ENCODE measurements around the gene ST6GALNAC1. TPM values are rescaled to one million over a fixed set of nuclear protein-coding genes. Genes with fewer than 3 reads are reported as not detected.

ST6GALNAC1 gene
- total RNA-seq, 2 experiments from 2014 or later, result 1.8 to 2.5 TPM

GRCh38 chr17:76671912-76672262, 28.3 kb upstream of the ST6GALNAC1 start:
- Histone ChIP-seq H3K4me3 (ENCODE audit: low read length) (peak overlapping the region; percentile 69), H3K4me1 (ENCODE audit: insufficient read depth, low read length) (peaks cover 30% of the 10 kb centered on the region), H3K27me3 (ENCODE audit: control insufficient read depth in 1 of 2, insufficient read depth in 2 of 2, low read length in 2 of 2) (no peaks in the 10 kb centered on the region), H3K36me3 (ENCODE audit: insufficient read depth, low read length) (no peaks in the 10 kb centered on the region), H3K27ac (ENCODE audit: low read depth in 1 of 2, low read length in 2 of 2) (peak overlapping the region; percentile 58 to 76), H3K9me3 (ENCODE audit: control insufficient read depth in 1 of 2, insufficient read depth in 1 of 2, low read length in 2 of 2) (no peaks in the 10 kb centered on the region)
- ChIA-PET CTCF (interaction anchor here (1.1 to 3.7 kb wide), 4 partner anchors 9 to 149 kb away, joined by 3 to 20 read pairs (median 9); no protein-coding TSS in a partner anchor), POLR2A (interaction anchor here (0.6 to 3.4 kb wide), 29 partner anchors 10 to 1287 kb away, joined by 3 to 19 read pairs (median 4); partner anchors contain the start of genes JMJD6, METTL23, MFSD11 and SRSF2)
- ATAC-seq (ENCODE audit: poor library complexity) (no peak), DNase-seq (no peak)
- no peaks in the 10 kb centered on the region for H3K9me3 Mint-ChIP-seq
- H3K4me3 Mint-ChIP-seq, result peak overlapping the region; percentile 88
- intact Hi-C loops (cut with DNase I, micrococcal nuclease), result loop anchor here (2.0 to 5.0 kb wide), 3 partner anchors 55 to 157 kb away; partner anchors contain the start of genes JMJD6 (in 2 of the 2) and METTL23 (in 2 of the 2)
- no peaks in the 10 kb centered on the region for H3K27me3 Mint-ChIP-seq
- no peaks in the 10 kb centered on the region for H3K36me3 Mint-ChIP-seq (ENCODE audit: low read depth)
- TF ChIP-seq CTCF (IDR thresholded peaks at IDR 0.05), result no peak
- H3K4me1 Mint-ChIP-seq (ENCODE audit: low read depth), result peaks cover 35% of the 10 kb centered on the region
- peak overlapping the region; percentile 93 for H3K27ac Mint-ChIP-seq

GRCh38 chr17:76671123-76671911, 27.8 kb upstream of the ST6GALNAC1 start:
- Histone ChIP-seq H3K4me1 (ENCODE audit: insufficient read depth, low read length) (peaks cover 30% of the 10 kb centered on the region), H3K9me3 (ENCODE audit: control insufficient read depth in 1 of 2, insufficient read depth in 1 of 2, low read length in 2 of 2) (no peaks in the 10 kb centered on the region), H3K27me3 (ENCODE audit: control insufficient read depth in 1 of 2, insufficient read depth in 2 of 2, low read length in 2 of 2) (no peaks in the 10 kb centered on the region), H3K27ac (ENCODE audit: low read depth in 1 of 2, low read length in 2 of 2) (peak overlapping the region; percentile 72 to 81), H3K36me3 (ENCODE audit: insufficient read depth, low read length) (no peaks in the 10 kb centered on the region), H3K4me3 (ENCODE audit: low read length) (peak overlapping the region; percentile 69)
- H3K36me3 Mint-ChIP-seq (ENCODE audit: low read depth), result no peaks in the 10 kb centered on the region
- H3K9me3 Mint-ChIP-seq, result no peaks in the 10 kb centered on the region
- POLR2A ChIA-PET, result interaction anchor here (0.6 to 3.4 kb wide), 28 partner anchors 10 to 1287 kb away, joined by 3 to 19 read pairs (median 4); partner anchors contain the start of genes JMJD6, METTL23, MFSD11 and SRSF2
- peak overlapping the region; percentile 88 for H3K4me3 Mint-ChIP-seq
- peak overlapping the region; percentile 93 for H3K27ac Mint-ChIP-seq
- peak; percentile 98 for ATAC-seq (ENCODE audit: poor library complexity)
- H3K4me1 Mint-ChIP-seq (ENCODE audit: low read depth), result peaks cover 35% of the 10 kb centered on the region
- no peaks in the 10 kb centered on the region for H3K27me3 Mint-ChIP-seq
- intact Hi-C loops (cut with DNase I, micrococcal nuclease), result loop anchor here (2.0 to 5.0 kb wide), 3 partner anchors 56 to 157 kb away; partner anchors contain the start of genes JMJD6 (in 2 of the 2) and METTL23 (in 2 of the 2)
- CTCF ChIA-PET, result interaction anchor here (0.9 to 3.7 kb wide), 6 partner anchors 8 to 148 kb away, joined by 3 to 20 read pairs (median 7); no protein-coding TSS in a partner anchor
- TF ChIP-seq CTCF (IDR thresholded peaks at IDR 0.05), result no peak
- DNase-seq, result peak; percentile 95 to 100 (median 98)

- Mint-ChIP-seq H3K4me1 (ENCODE audit: low read depth) (peaks cover 35% of the 10 kb centered on the region), H3K27ac (peak overlapping the region; percentile 93), H3K36me3 (ENCODE audit: low read depth) (no peaks in the 10 kb centered on the region), H3K27me3 (no peaks in the 10 kb centered on the region), H3K4me3 (peak overlapping the region; percentile 88), H3K9me3 (no peaks in the 10 kb centered on the region)
- Histone ChIP-seq H3K4me1 (ENCODE audit: insufficient read depth, low read length) (peaks cover 30% of the 10 kb centered on the region), H3K36me3 (ENCODE audit: insufficient read depth, low read length) (no peaks in the 10 kb centered on the region), H3K27me3 (ENCODE audit: control insufficient read depth in 1 of 2, insufficient read depth in 2 of 2, low read length in 2 of 2) (no peaks in the 10 kb centered on the region), H3K4me3 (ENCODE audit: low read length) (no peak overlapping the region), H3K9me3 (ENCODE audit: control insufficient read depth in 1 of 2, insufficient read depth in 1 of 2, low read length in 2 of 2) (no peaks in the 10 kb centered on the region), H3K27ac (ENCODE audit: low read depth in 1 of 2, low read length in 2 of 2) (peak overlapping the region; percentile 72 to 81)
- ChIA-PET CTCF (interaction anchor here (0.9 to 3.7 kb wide), 5 partner anchors 9 to 148 kb away, joined by 3 to 20 read pairs (median 7); no protein-coding TSS in a partner anchor), POLR2A (interaction anchor here (0.7 to 3.4 kb wide), 15 partner anchors 9 to 156 kb away, joined by 3 to 19 read pairs (median 7); partner anchors contain the start of genes JMJD6, METTL23, MFSD11 and SRSF2)
- ATAC-seq (ENCODE audit: poor library complexity), result no peak
- no peak for TF ChIP-seq CTCF (IDR thresholded peaks at IDR 0.05)
- peak in 2 of 14 experiments; percentile 19 to 37 for DNase-seq
- intact Hi-C loops (cut with DNase I, micrococcal nuclease), result loop anchor here (2.0 to 5.0 kb wide), 3 partner anchors 57 to 156 kb away; partner anchors contain the start of genes JMJD6 (in 2 of the 2) and METTL23 (in 2 of the 2)
These were observed 27.2 kb upstream of the ST6GALNAC1 start for GRCh38 chr17:76670718-76671122.

All from CD4-positive, alpha-beta T cell (primary cell).